Activated naive CD8-positive, alpha-beta T cell treated with anti-CD3 and anti-CD28 coated beads, Interleukin-2, amount 10 ng/mL, durations not matched to agents 7 days and 5 days (primary cell): Measurements from ENCODE around the gene RBM15. TPM values are rescaled to one million over a fixed set of nuclear protein-coding genes. Genes with fewer than 3 reads are reported as not detected.

Experiments
- ATAC-seq: fragments of 150-1000 bp; cut with Tn5 transposase; one replicate; pipeline ENCODE4 v1.10.0; 2021; ENCODE audit warnings: low read depth, moderate library complexity
- POLR2A ChIA-PET: fragments of 350-600 bp; sonication (Branson Sonifier 250); formaldehyde crosslinking; loops from one replicate; lab custom pipeline; 2021; ENCODE audit warnings: antibody characterized with exemption; lab: Charles Lee
- DNase-seq: peaks from one replicate; pipeline ENCODE4 v3.0.0; 2021
- H3K27ac Mint-ChIP-seq: one replicate; pipeline ENCODE4 v1.8.0; 2022; ENCODE audit warnings: mild to moderate bottlenecking, mixed read lengths
- H3K27me3 Mint-ChIP-seq: one replicate; pipeline ENCODE4 v1.8.0; 2022; ENCODE audit warnings: mild to moderate bottlenecking, moderate library complexity, mixed read lengths
- H3K36me3 Mint-ChIP-seq: one replicate; pipeline ENCODE4 v1.8.0; 2021; ENCODE audit warnings: mild to moderate bottlenecking, mixed read lengths
- H3K4me1 Mint-ChIP-seq: one replicate; pipeline ENCODE4 v1.8.0; 2021; ENCODE audit warnings: mixed read lengths
- H3K4me3 Mint-ChIP-seq: one replicate; pipeline ENCODE4 v1.8.0; 2022; ENCODE audit warnings: mild to moderate bottlenecking, moderate library complexity, mixed read lengths
- H3K9me3 Mint-ChIP-seq: one replicate; pipeline ENCODE4 v1.8.0; 2021; ENCODE audit warnings: mixed read lengths
- total RNA-seq, 2 experiments: library from RNA; stranded (reverse); gene quantifications; one replicate each; pipeline ENCODE4 v1.2.3, GENCODE V29; 2021

Gene RBM15
- 10 to 100 TPM; 80.3 to 80.6 TPM for total RNA-seq

- DNase-seq (peak; percentile 90), ATAC-seq (peak; percentile 77)
- POLR2A ChIA-PET: interaction anchor here (0.8 to 5.2 kb wide), 20 partner anchors 11 to 1646 kb away, joined by 3 to 100 read pairs (median 5); partner anchors contain the start of genes AMPD2, ATXN7L2, KCNC4 and LAMTOR5
- H3K27ac Mint-ChIP-seq: no peak within 1 kb of the TSS
- peaks cover 39% of the 10 kb centered on the region for H3K36me3 Mint-ChIP-seq
- peaks cover 46% of the 10 kb centered on the region for H3K4me1 Mint-ChIP-seq
- no peaks in the 10 kb centered on the region for H3K9me3 Mint-ChIP-seq
- no peak within 1 kb of the TSS for H3K4me3 Mint-ChIP-seq
- no peaks in the 10 kb centered on the region for H3K27me3 Mint-ChIP-seq
Measured at GRCh38 chr1:110338886-110339406, at the start of gene RBM15. Gene RBM15, plus strand, starts transcription at chr1:110339377. Its CDS starts 29 bp downstream, at chr1:110339406.

- no peaks in the 10 kb centered on the region for H3K4me1 Mint-ChIP-seq
- H3K36me3 Mint-ChIP-seq: no peaks in the 10 kb centered on the region
- H3K27me3 Mint-ChIP-seq: peaks cover 9% of the 10 kb centered on the region
- no peaks in the 10 kb centered on the region for H3K9me3 Mint-ChIP-seq
- no peak overlapping the region for H3K27ac Mint-ChIP-seq
- POLR2A ChIA-PET: no interaction called here
- DNase-seq: no peak
- no peak overlapping the region for H3K4me3 Mint-ChIP-seq
- ATAC-seq: no peak
Measured at GRCh38 chr1:110291241-110292030, 47.7 kb upstream of the RBM15 start.

DNA sequence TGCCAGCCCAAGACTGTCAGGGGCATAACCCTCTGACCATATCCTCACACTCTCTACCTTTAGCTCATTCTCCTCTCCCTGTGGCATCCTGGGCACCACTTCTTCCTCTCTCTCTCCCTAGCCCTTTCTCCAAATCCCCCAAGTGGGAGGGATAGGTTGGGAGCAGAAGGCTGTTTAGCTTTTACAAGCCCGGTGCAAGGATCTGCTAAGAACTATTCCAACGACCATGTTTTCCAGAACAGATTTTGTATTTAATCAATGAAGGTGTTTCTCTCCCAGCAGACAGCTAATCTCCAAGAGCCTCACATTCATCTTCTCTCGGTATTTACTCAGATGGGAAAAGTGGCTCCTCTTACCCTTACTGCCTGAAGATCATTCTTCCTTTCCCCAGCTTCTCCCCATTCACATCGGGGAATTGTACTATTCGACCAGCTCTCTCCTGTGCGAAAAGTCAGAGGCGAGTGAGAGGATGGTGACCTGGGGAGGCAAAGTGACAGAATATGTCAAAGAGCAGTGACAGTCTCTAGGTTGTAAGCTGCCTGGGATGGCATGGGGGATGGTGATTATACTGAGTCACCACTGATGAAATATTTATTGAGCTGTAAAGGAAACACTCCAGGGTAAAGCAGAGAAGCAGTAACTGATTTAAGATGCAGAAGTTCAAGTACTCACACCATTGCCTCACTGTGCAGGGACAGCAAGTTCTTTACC, 47.0 kb upstream of the RBM15 start:
- no peaks in the 10 kb centered on the region for H3K4me1 Mint-ChIP-seq
- no peaks in the 10 kb centered on the region for H3K9me3 Mint-ChIP-seq
- ATAC-seq: no peak
- H3K27ac Mint-ChIP-seq: no peak overlapping the region
- no peak overlapping the region for H3K4me3 Mint-ChIP-seq
- no peaks in the 10 kb centered on the region for H3K36me3 Mint-ChIP-seq
- no peak for DNase-seq
- POLR2A ChIA-PET: no interaction called here
- peaks cover 13% of the 10 kb centered on the region for H3K27me3 Mint-ChIP-seq

DNA sequence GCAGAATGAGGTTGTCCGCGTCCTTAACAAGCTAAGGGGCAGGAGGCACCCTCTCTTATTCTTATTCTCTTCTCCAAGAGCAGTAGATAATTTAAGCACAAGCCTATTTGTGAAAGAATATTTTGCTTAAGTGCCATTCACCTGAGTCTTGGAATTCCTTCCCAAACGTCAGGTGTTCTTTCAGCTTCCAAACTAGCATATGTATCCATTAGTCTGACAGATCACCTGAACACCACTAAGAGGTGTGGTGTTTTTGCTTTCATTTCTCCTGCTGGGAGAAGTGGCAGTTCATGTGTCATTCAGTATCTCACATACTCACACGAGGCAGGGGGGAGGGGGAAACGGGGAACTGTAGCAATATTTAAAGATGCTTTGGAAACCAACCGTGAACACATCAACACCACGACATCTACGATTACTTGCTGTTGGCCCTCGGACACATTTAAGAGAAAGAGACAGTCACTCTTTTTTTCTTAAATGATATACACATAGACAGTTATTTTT, 45.5 kb upstream of the RBM15 start:
- Mint-ChIP-seq H3K27ac (no peak overlapping the region), H3K36me3 (no peaks in the 10 kb centered on the region), H3K4me1 (no peaks in the 10 kb centered on the region), H3K4me3 (no peak overlapping the region), H3K27me3 (peaks cover 13% of the 10 kb centered on the region), H3K9me3 (no peaks in the 10 kb centered on the region)
- no peak for DNase-seq
- POLR2A ChIA-PET: no interaction called here
- ATAC-seq: no peak

- Mint-ChIP-seq H3K36me3 (no peaks in the 10 kb centered on the region), H3K4me3 (no peak overlapping the region), H3K9me3 (no peaks in the 10 kb centered on the region), H3K27ac (no peak overlapping the region), H3K4me1 (no peaks in the 10 kb centered on the region), H3K27me3 (peaks cover 13% of the 10 kb centered on the region)
- DNase-seq (no peak), ATAC-seq (no peak)
- POLR2A ChIA-PET: no interaction called here
Measured at GRCh38 chr1:110294308-110294707, 44.9 kb upstream of the RBM15 start.

DNA sequence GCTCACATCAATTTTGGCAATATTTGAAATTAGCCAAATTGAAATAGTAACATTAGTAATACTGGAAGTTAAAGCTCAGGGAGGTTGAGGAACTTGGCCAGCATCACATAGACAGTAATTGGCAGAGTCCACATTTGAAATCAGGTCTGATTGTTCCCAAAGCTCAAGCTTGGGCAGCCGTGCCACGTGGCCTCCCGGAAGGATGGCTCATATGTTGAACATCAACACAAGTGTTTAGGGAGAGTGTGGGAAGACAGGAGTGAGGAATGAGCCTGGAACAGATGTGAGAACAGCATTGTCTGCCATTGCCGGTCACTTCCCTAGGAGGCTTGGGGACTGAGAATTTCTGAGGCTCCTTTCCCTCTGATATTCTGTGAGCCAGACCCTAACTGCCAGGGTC, 40.2 kb upstream of the RBM15 start:
- POLR2A ChIA-PET: no interaction called here

DNA sequence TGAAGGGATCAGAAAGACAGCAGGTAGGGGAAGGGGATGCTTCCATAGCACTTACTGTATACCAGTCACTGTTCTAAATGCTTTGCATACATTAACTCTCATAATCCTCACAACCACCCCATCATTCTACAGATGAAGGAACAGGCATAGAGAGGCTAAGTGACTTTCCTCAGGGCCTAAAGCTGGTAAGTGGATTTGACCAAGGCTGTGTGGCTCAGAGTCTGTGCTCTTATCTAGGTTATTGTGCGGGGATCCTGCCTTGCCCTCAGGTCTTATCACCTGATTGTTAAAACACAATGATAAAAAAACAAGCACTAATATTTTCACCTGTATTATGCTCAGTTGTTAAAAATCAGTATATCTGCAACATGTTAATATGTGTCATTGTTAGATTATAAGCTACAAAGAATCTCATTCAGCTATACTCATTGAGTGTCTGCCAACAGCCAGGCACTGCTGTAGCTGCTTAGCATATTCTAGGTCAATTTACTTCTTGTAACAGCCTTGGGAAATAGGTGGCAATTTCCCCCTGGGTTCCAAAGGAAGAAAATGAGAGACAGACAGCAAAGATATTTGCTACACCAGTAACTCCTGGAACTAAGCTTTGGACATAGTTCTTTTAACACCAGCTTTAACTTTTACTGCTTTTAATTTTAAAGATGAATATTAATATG, 38.6 kb upstream of the RBM15 start:
- Mint-ChIP-seq H3K4me1 (no peaks in the 10 kb centered on the region), H3K27ac (no peak overlapping the region), H3K27me3 (peaks cover 16% of the 10 kb centered on the region), H3K4me3 (no peak overlapping the region), H3K36me3 (no peaks in the 10 kb centered on the region), H3K9me3 (no peaks in the 10 kb centered on the region)
- no peak for ATAC-seq
- POLR2A ChIA-PET: interaction anchor here (0.6 to 1.2 kb wide), 2 partner anchors 39 to 1338 kb away, joined by 3 to 4 read pairs; partner anchors contain the start of gene RBM15
- DNase-seq: no peak

More for the DNA sequence above, 40.2 kb upstream of the RBM15 start:
- H3K27ac Mint-ChIP-seq: no peak overlapping the region
- no peaks in the 10 kb centered on the region for H3K36me3 Mint-ChIP-seq
- H3K4me1 Mint-ChIP-seq: no peaks in the 10 kb centered on the region
- H3K4me3 Mint-ChIP-seq: no peak overlapping the region
- DNase-seq: no peak
- no peaks in the 10 kb centered on the region for H3K9me3 Mint-ChIP-seq
- peaks cover 16% of the 10 kb centered on the region for H3K27me3 Mint-ChIP-seq
- no peak for ATAC-seq

GRCh38 chr1:110302836-110303235, 36.3 kb upstream of the RBM15 start:
- Mint-ChIP-seq H3K4me3 (no peak overlapping the region), H3K36me3 (no peaks in the 10 kb centered on the region), H3K9me3 (no peaks in the 10 kb centered on the region), H3K4me1 (no peaks in the 10 kb centered on the region), H3K27me3 (peaks cover 10% of the 10 kb centered on the region), H3K27ac (no peak overlapping the region)
- POLR2A ChIA-PET: no interaction called here
- DNase-seq: no peak
- ATAC-seq: no peak

GRCh38 chr1:110305900-110306420, 33.2 kb upstream of the RBM15 start:
- POLR2A ChIA-PET: no interaction called here
- peaks cover 6% of the 10 kb centered on the region for H3K27me3 Mint-ChIP-seq
- no peaks in the 10 kb centered on the region for H3K9me3 Mint-ChIP-seq
- H3K4me1 Mint-ChIP-seq: no peaks in the 10 kb centered on the region
- no peaks in the 10 kb centered on the region for H3K36me3 Mint-ChIP-seq
- DNase-seq (no peak), ATAC-seq (no peak)
- H3K4me3 Mint-ChIP-seq: no peak overlapping the region
- H3K27ac Mint-ChIP-seq: no peak overlapping the region

DNA sequence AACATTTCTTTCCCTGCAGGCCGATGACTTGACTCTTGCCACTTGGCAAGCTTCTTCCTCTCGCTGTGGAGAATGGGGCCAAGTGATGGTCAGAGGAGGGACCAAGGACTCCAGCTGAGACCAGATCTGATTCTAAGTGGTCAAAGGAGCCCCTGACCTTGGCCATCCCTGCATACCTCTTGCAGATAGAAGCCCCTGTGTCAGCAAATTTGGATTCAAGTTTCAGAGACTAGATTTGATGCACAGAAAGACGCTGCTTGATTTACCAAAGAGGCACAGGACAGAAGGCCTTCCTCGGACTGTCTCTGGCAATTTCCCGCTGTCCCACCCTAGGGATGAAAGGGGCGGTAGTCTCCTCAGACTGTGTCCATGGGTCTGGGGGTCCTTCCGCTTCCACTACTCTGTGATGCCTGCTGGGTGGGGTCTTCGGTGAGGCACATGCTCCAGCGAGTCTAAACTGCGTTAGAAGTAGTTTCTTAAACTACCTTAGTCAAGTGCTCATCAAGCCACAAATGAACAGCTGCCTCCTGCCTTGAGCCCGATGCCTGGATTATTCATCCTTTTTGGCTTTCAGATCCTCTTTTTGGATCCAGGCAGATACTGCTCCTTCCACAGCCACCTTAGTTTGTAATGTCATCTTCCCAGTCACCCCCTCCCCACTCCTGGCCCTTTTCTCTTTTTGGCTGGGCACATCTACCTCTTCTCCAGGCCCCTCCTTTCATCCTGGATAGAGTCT, 31.8 kb upstream of the RBM15 start:
- POLR2A ChIA-PET: no interaction called here
- Mint-ChIP-seq H3K36me3 (no peaks in the 10 kb centered on the region), H3K4me1 (no peaks in the 10 kb centered on the region), H3K27me3 (peaks cover 5% of the 10 kb centered on the region), H3K27ac (no peak overlapping the region), H3K9me3 (no peaks in the 10 kb centered on the region), H3K4me3 (no peak overlapping the region)
- no peak for DNase-seq
- no peak for ATAC-seq

DNA sequence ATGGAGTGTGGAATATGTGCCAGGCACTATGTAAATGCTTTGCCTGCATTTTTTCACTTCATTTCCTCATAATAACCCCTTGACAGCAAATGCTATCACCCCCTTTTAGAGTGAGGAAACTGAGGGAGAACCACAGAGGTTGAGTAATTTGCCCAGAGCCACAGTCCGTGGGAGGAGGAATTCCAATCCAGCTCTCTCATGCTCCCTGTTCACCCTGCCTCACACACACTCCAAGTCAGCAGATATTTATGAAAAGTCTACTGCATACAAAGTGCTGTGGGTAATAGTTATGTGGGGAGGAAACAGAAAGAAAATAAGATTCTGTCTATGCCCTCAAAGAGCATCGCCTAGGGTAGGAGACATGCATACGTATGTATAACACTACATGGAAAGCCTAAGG, 30.9 kb upstream of the RBM15 start:
- H3K36me3 Mint-ChIP-seq: no peaks in the 10 kb centered on the region
- no peak overlapping the region for H3K4me3 Mint-ChIP-seq
- no peaks in the 10 kb centered on the region for H3K27me3 Mint-ChIP-seq
- no peaks in the 10 kb centered on the region for H3K9me3 Mint-ChIP-seq
- H3K27ac Mint-ChIP-seq: no peak overlapping the region
- DNase-seq: no peak
- ATAC-seq: no peak
- POLR2A ChIA-PET: no interaction called here
- no peaks in the 10 kb centered on the region for H3K4me1 Mint-ChIP-seq

DNA sequence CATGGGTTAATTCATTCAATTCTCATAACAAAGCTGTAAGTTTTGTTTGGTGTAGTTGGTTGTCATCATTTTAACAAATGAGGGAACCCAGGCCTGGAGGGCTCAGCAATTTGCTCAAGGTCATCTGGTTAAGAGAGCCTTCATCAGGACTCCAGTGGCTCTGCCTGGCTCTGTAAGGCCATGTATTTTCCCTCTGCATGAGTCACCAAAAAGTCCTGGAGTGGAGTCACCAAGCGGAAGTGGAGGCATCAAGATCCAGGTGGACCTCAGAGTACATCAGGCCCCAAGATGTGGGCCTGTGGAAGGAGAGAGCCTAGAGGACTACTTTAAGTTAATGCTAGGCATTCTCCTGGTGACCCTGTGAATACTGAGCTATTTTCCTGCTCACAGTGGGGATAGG, 30.0 kb upstream of the RBM15 start:
- Mint-ChIP-seq H3K4me1 (no peaks in the 10 kb centered on the region), H3K9me3 (no peaks in the 10 kb centered on the region), H3K27ac (no peak overlapping the region), H3K4me3 (no peak overlapping the region), H3K27me3 (no peaks in the 10 kb centered on the region), H3K36me3 (no peaks in the 10 kb centered on the region)
- DNase-seq (no peak), ATAC-seq (no peak)
- POLR2A ChIA-PET: interaction anchor here (1.5 kb wide), 1 partner anchor 30 kb away, joined by 8 read pairs; the partner anchor contains the start of gene RBM15
